Measurements from ENCODE around the gene MYF5.

DNA sequence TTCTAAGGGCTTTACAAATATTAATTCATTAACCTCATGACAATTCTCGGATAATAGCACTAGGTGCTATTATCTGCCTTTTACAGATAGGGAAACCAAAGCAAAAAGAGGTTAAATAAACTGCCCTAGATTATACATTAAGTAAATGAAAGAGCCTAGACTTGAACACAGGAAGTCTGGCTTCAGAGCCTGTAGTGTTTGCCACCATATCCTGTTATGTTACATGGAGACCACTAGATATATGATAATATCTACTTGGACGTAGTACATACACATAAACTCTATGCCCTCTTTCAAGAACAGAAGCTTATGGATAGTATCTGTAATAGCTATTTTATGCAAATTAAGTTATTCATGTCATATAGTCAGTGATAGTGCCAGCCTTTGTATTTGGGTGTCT lies 26.2 kb upstream of the MYF5 start:
- TF ChIP-seq, protein P1, sequence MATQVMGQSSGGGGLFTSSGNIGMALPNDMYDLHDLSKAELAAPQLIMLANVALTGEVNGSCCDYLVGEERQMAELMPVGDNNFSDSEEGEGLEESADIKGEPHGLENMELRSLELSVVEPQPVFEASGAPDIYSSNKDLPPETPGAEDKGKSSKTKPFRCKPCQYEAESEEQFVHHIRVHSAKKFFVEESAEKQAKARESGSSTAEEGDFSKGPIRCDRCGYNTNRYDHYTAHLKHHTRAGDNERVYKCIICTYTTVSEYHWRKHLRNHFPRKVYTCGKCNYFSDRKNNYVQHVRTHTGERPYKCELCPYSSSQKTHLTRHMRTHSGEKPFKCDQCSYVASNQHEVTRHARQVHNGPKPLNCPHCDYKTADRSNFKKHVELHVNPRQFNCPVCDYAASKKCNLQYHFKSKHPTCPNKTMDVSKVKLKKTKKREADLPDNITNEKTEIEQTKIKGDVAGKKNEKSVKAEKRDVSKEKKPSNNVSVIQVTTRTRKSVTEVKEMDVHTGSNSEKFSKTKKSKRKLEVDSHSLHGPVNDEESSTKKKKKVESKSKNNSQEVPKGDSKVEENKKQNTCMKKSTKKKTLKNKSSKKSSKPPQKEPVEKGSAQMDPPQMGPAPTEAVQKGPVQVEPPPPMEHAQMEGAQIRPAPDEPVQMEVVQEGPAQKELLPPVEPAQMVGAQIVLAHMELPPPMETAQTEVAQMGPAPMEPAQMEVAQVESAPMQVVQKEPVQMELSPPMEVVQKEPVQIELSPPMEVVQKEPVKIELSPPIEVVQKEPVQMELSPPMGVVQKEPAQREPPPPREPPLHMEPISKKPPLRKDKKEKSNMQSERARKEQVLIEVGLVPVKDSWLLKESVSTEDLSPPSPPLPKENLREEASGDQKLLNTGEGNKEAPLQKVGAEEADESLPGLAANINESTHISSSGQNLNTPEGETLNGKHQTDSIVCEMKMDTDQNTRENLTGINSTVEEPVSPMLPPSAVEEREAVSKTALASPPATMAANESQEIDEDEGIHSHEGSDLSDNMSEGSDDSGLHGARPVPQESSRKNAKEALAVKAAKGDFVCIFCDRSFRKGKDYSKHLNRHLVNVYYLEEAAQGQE (IDR thresholded peaks at IDR 0.05; ENCODE audit: low read depth), result no peak
- TF ChIP-seq TAF1 (IDR thresholded peaks at IDR 0.05; ENCODE audit: low read depth) (no peak), CEBPB (IDR thresholded peaks at IDR 0.05) (no peak), ZBTB7A (IDR thresholded peaks at IDR 0.05; ENCODE audit: low read depth) (no peak), YY1 (IDR thresholded peaks at IDR 0.05; ENCODE audit: low read depth) (no peak), EP300 (IDR thresholded peaks at IDR 0.05; ENCODE audit: borderline replicate concordance) (no peak), EGR1 (IDR thresholded peaks at IDR 0.05) (no peak), CREB1 (IDR thresholded peaks at IDR 0.05; ENCODE audit: low read depth) (no peak), FOXM1 (IDR thresholded peaks at IDR 0.05; ENCODE audit: borderline replicate concordance, low read depth) (no peak)
- TF ChIP-seq, protein P2, sequence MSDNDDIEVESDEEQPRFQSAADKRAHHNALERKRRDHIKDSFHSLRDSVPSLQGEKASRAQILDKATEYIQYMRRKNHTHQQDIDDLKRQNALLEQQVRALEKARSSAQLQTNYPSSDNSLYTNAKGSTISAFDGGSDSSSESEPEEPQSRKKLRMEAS (IDR thresholded peaks at IDR 0.05), result no peak
- TF ChIP-seq, protein P3, sequence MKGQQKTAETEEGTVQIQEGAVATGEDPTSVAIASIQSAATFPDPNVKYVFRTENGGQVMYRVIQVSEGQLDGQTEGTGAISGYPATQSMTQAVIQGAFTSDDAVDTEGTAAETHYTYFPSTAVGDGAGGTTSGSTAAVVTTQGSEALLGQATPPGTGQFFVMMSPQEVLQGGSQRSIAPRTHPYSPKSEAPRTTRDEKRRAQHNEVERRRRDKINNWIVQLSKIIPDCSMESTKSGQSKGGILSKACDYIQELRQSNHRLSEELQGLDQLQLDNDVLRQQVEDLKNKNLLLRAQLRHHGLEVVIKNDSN (IDR thresholded peaks at IDR 0.05), result no peak

Measured in Ishikawa (cell line).